GM12801 (cell line): Measurements from ENCODE around the gene KCTD17.

Experiments used
- TF ChIP-seq, protein P1 (sequence below): IDR thresholded peaks from one replicate; pipeline ENCODE4 v1.5.1; 2011; ENCODE audit warnings: control low read depth; ENCODE audit not compliant: insufficient read length; ENCODE audit errors: extremely low read depth

Gene KCTD17

DNA sequence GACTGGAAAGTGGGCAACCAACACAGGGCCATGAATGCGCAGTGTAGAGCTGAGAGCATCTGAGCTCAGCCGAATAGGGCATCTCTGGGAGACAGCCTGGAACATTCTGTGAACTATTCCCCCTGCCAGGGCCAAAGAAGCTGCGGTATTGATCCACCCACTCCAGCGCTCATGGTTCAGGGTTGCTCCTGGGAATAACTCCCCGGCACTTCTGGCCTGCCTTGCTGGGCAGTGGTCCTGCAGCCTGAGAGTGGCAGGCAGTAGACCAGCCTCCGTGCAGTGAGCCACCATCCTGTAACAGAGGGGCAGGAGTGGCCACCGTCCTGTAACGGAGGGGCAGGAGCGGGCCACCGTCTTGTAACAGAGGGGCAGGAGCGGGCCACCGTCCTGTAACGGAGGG, 45.8 kb downstream of the KCTD17 start:
- TF ChIP-seq, protein P1, sequence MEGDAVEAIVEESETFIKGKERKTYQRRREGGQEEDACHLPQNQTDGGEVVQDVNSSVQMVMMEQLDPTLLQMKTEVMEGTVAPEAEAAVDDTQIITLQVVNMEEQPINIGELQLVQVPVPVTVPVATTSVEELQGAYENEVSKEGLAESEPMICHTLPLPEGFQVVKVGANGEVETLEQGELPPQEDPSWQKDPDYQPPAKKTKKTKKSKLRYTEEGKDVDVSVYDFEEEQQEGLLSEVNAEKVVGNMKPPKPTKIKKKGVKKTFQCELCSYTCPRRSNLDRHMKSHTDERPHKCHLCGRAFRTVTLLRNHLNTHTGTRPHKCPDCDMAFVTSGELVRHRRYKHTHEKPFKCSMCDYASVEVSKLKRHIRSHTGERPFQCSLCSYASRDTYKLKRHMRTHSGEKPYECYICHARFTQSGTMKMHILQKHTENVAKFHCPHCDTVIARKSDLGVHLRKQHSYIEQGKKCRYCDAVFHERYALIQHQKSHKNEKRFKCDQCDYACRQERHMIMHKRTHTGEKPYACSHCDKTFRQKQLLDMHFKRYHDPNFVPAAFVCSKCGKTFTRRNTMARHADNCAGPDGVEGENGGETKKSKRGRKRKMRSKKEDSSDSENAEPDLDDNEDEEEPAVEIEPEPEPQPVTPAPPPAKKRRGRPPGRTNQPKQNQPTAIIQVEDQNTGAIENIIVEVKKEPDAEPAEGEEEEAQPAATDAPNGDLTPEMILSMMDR: no peak

- TF ChIP-seq, protein P1: no peak
Measured at GRCh38 chr22:37098976-37099591, 47.5 kb downstream of the KCTD17 start.

- TF ChIP-seq, protein P1: no peak
Measured at GRCh38 chr22:37100589-37101127, 49.1 kb downstream of the KCTD17 start.

DNA sequence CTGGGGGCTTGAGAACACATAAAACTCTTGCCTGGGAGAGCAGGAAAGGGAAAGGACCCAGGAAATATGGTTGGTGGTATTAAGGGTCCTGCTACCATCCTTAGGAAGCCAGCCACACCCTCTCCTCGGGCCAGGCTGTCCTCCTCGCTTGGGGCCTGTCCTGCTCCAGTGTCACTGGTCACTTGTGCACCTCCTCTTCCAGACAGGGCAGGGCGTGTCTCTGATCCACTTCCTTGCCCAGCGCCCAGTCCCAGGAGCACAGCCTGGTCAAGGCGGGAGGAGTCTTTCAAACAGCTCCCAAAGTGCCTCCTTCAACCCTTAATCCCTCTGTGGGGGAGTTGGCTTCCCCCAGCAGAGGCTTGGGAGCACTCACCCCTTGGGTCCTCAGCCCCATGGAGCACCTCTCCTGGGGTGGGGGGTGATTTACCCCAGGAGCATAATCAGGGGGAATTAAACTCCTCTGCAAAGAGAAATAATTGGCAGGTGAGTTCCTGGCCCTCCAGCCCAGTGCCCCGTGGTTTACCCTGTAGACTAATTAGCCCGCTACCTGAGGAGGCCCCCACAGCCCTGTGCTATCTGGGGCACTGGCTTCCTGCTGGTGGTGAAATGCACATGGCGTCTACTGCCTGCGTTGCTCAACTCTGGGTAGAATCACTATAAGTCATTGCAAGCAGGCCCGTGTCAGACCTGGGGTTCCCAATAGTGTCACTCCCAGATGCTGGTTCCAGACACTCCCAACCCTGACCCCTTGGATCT, 49.9 kb downstream of the KCTD17 start:
- TF ChIP-seq, protein P1: no peak

DNA sequence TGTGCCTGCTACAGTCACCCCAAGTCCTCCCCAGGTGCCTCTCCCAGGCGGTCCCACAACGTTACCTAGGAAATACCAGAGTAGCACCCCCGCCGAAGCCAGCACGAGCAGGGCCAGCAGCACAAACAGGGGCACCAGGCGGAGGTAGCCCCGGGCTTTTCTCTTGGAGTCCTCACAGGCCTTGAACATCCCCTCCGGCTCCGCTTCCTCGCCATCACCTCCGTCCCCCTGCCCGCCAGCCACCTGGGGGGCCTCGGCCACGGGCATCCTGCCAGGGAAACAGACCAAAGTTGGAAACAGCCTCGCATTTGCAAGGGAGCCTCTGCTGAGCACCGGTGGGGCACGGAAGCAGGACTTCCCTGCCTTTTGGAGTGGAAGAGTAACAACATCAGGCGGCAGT, 51.6 kb downstream of the KCTD17 start:
- TF ChIP-seq, protein P1: no peak

DNA sequence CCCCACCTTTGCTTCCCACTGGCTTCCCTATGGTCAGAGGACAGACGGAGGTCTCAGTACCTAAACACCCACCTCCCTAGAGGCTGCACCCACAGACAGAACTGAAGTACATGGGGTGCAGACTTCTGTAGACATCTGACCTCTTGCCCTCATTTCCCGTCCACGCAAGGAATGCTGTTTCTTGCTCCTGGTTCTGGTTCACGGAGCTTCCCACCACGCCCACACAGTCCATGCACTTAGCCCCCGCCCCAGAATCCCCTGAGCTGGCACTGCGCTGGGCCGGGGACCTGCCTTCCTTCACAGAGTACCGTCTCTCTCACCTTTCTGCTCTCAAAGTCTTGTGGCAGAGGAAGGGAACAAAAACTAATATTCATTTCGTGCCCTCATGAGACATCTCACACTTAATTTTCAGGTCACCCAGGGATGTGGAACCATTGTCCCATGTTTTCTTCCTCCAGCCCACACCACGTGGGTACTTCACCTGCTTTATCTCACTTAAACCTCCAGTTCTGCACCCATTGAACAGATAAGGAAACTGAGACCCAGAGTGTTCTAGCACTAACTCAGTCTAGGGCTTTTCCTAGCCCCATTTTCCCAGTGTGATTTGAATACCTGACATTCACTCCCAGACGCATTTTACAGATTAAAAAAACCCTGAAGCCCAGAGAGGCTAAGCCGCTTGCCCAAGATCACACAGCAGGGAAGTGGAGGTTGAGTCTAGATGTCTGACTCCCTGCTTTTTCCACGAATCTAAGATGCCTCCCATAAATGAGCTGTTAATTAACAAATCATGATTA, 52.3 kb downstream of the KCTD17 start:
- TF ChIP-seq, protein P1: no peak

GRCh38 chr22:37105154-37105553, 53.6 kb downstream of the KCTD17 start:
- TF ChIP-seq, protein P1: no peak
